Measurements from ENCODE around the gene STAT2. TPM values are rescaled to one million over a fixed set of nuclear protein-coding genes. Genes with fewer than 3 reads are reported as not detected.
"Not testable (repeated sequence)": the region's sequence is repeated elsewhere in the genome, so short reads cannot be mapped to it uniquely, and the experiment has no call there.

STAT2 gene
- total and polyA plus RNA-seq, 5 donors from 2014 or later: 67.9 to 190 (median 85.2) TPM

- peak overlapping the region; percentile 92 to 98 (median 96) for H3K4me3 Mint-ChIP-seq
- H3K9me3 Mint-ChIP-seq: no peaks in the 10 kb centered on the region
- ATAC-seq (ENCODE audit: low read depth in 2 of 2) (no peak), DNase-seq (no peak)
- no peaks in the 10 kb centered on the region for H3K27me3 Mint-ChIP-seq
- H3K36me3 Mint-ChIP-seq: peaks cover 11% of the 10 kb centered on the region
- no peaks in the 10 kb centered on the region for H3K27me3 ChIP-seq (ENCODE audit: control insufficient read depth, insufficient read depth, low read length)
- H3K27ac Mint-ChIP-seq: peak overlapping the region; percentile 99 to 100 (median 100)
- peaks cover 24% of the 10 kb centered on the region for H3K4me1 ChIP-seq (ENCODE audit: control insufficient read depth, insufficient read depth, low read length, poor library complexity, severe bottlenecking)
- H3K4me3 ChIP-seq (ENCODE audit: low read depth, low read length): peak overlapping the region; percentile 93
- peaks cover 10 to 44% (median 25%) of the 10 kb centered on the region in 4 donors for H3K4me1 Mint-ChIP-seq
- H3K36me3 ChIP-seq (ENCODE audit: control insufficient read depth, insufficient read depth, low read length): no peaks in the 10 kb centered on the region
- H3K9me3 ChIP-seq (ENCODE audit: control insufficient read depth in 2 of 2, low read length in 2 of 2): no peaks in the 10 kb centered on the region
- peak overlapping the region; percentile 100 for H3K27ac ChIP-seq (ENCODE audit: insufficient read depth, low read length, poor library complexity, severe bottlenecking)
Observed at GRCh38 chr12:56333197-56333678, 26.7 kb downstream of the STAT2 start.

- peaks cover 16% of the 10 kb centered on the region for H3K36me3 Mint-ChIP-seq
- peak overlapping the region; percentile 100 for H3K27ac ChIP-seq (ENCODE audit: insufficient read depth, low read length, poor library complexity, severe bottlenecking)
- peaks cover 19% of the 10 kb centered on the region for H3K4me1 ChIP-seq (ENCODE audit: control insufficient read depth, insufficient read depth, low read length, poor library complexity, severe bottlenecking)
- no peaks in the 10 kb centered on the region for H3K27me3 Mint-ChIP-seq
- H3K4me1 Mint-ChIP-seq: peaks cover 10 to 39% (median 23%) of the 10 kb centered on the region in 4 donors
- DNase-seq (no peak), ATAC-seq (ENCODE audit: low read depth in 2 of 2) (no peak)
- no peaks in the 10 kb centered on the region for H3K9me3 Mint-ChIP-seq
- H3K27ac Mint-ChIP-seq: peak overlapping the region; percentile 99 to 100 (median 100)
- peaks cover 3% of the 10 kb centered on the region for H3K36me3 ChIP-seq (ENCODE audit: control insufficient read depth, insufficient read depth, low read length)
- no peaks in the 10 kb centered on the region for H3K9me3 ChIP-seq (ENCODE audit: control insufficient read depth in 2 of 2, low read length in 2 of 2)
- H3K27me3 ChIP-seq (ENCODE audit: control insufficient read depth, insufficient read depth, low read length): no peaks in the 10 kb centered on the region
- peak overlapping the region; percentile 74 to 98 (median 94) for H3K4me3 Mint-ChIP-seq
- H3K4me3 ChIP-seq (ENCODE audit: low read depth, low read length): peak overlapping the region; percentile 93
Observed at GRCh38 chr12:56332512-56333196, 27.3 kb downstream of the STAT2 start.

GRCh38 chr12:56330936-56331490 is 28.9 kb downstream of the STAT2 start:
- Histone ChIP-seq H3K9me3 (ENCODE audit: control insufficient read depth in 2 of 2, low read length in 2 of 2) (no peaks in the 10 kb centered on the region), H3K4me3 (ENCODE audit: low read depth, low read length) (no peak overlapping the region), H3K4me1 (ENCODE audit: control insufficient read depth, insufficient read depth, low read length, poor library complexity, severe bottlenecking) (peaks cover 19% of the 10 kb centered on the region), H3K27me3 (ENCODE audit: control insufficient read depth, insufficient read depth, low read length) (no peaks in the 10 kb centered on the region), H3K27ac (ENCODE audit: insufficient read depth, low read length, poor library complexity, severe bottlenecking) (no peak overlapping the region), H3K36me3 (ENCODE audit: control insufficient read depth, insufficient read depth, low read length) (peaks cover 19% of the 10 kb centered on the region)
- Mint-ChIP-seq H3K36me3 (peaks cover 29% of the 10 kb centered on the region), H3K4me3 (peak overlapping the region in 2 of 4 donors; percentile 65 to 98), H3K9me3 (no peaks in the 10 kb centered on the region), H3K27me3 (no peaks in the 10 kb centered on the region), H3K27ac (no peak overlapping the region), H3K4me1 (peaks cover 10 to 28% (median 21%) of the 10 kb centered on the region in 4 donors)
- ATAC-seq (ENCODE audit: low read depth in 2 of 2) (no peak), DNase-seq (no peak)

GRCh38 chr12:56326533-56326932 is 33.4 kb downstream of the STAT2 start:
- Mint-ChIP-seq H3K4me1 (peaks cover 4 to 11% (median 5%) of the 10 kb centered on the region in 4 donors), H3K27ac (peak overlapping the region in 1 of 3 donors; percentile 35), H3K4me3 (peak overlapping the region in 1 of 4 donors; percentile 43), H3K27me3 (no peaks in the 10 kb centered on the region), H3K36me3 (peaks cover 63% of the 10 kb centered on the region), H3K9me3 (no peaks in the 10 kb centered on the region)
- Histone ChIP-seq H3K9me3 (ENCODE audit: control insufficient read depth in 2 of 2, low read length in 2 of 2) (no peaks in the 10 kb centered on the region), H3K27me3 (ENCODE audit: control insufficient read depth, insufficient read depth, low read length) (no peaks in the 10 kb centered on the region), H3K4me3 (ENCODE audit: low read depth, low read length) (no peak overlapping the region), H3K36me3 (ENCODE audit: control insufficient read depth, insufficient read depth, low read length) (peaks cover 55% of the 10 kb centered on the region), H3K4me1 (ENCODE audit: control insufficient read depth, insufficient read depth, low read length, poor library complexity, severe bottlenecking) (no peaks in the 10 kb centered on the region), H3K27ac (ENCODE audit: insufficient read depth, low read length, poor library complexity, severe bottlenecking) (no peak overlapping the region)
- ATAC-seq (ENCODE audit: low read depth in 2 of 2) (no peak), DNase-seq (no peak)

- Mint-ChIP-seq H3K9me3 (no peaks in the 10 kb centered on the region), H3K4me3 (no peak overlapping the region), H3K27ac (peak overlapping the region in 2 of 3 donors; percentile 35 to 77), H3K27me3 (no peaks in the 10 kb centered on the region), H3K36me3 (peaks cover 60% of the 10 kb centered on the region), H3K4me1 (peaks cover under 1 to 7% (median 2%) of the 10 kb centered on the region in 4 donors)
- Histone ChIP-seq H3K4me3 (ENCODE audit: low read depth, low read length) (no peak overlapping the region), H3K36me3 (ENCODE audit: control insufficient read depth, insufficient read depth, low read length) (peaks cover 55% of the 10 kb centered on the region), H3K27me3 (ENCODE audit: control insufficient read depth, insufficient read depth, low read length) (no peaks in the 10 kb centered on the region), H3K4me1 (ENCODE audit: control insufficient read depth, insufficient read depth, low read length, poor library complexity, severe bottlenecking) (no peaks in the 10 kb centered on the region), H3K27ac (ENCODE audit: insufficient read depth, low read length, poor library complexity, severe bottlenecking) (no peak overlapping the region), H3K9me3 (ENCODE audit: control insufficient read depth in 2 of 2, low read length in 2 of 2) (no peaks in the 10 kb centered on the region)
- no peak for ATAC-seq (ENCODE audit: low read depth in 2 of 2)
- no peak for DNase-seq
Observed at GRCh38 chr12:56326126-56326525, 33.8 kb downstream of the STAT2 start.

- no peak overlapping the region for H3K4me3 Mint-ChIP-seq
- peaks cover 0 to 7% (median 0%) of the 10 kb centered on the region in 4 donors for H3K4me1 Mint-ChIP-seq
- H3K36me3 Mint-ChIP-seq: peaks cover 63% of the 10 kb centered on the region
- DNase-seq: no peak
- peaks cover 60% of the 10 kb centered on the region for H3K36me3 ChIP-seq (ENCODE audit: control insufficient read depth, insufficient read depth, low read length)
- no peaks in the 10 kb centered on the region for H3K27me3 Mint-ChIP-seq
- no peak overlapping the region for H3K27ac ChIP-seq (ENCODE audit: insufficient read depth, low read length, poor library complexity, severe bottlenecking)
- no peaks in the 10 kb centered on the region for H3K27me3 ChIP-seq (ENCODE audit: control insufficient read depth, insufficient read depth, low read length)
- H3K27ac Mint-ChIP-seq: no peak overlapping the region
- no peak for ATAC-seq (ENCODE audit: low read depth in 2 of 2)
- no peaks in the 10 kb centered on the region for H3K9me3 ChIP-seq (ENCODE audit: control insufficient read depth in 2 of 2, low read length in 2 of 2)
- H3K4me1 ChIP-seq (ENCODE audit: control insufficient read depth, insufficient read depth, low read length, poor library complexity, severe bottlenecking): no peaks in the 10 kb centered on the region
- no peak overlapping the region for H3K4me3 ChIP-seq (ENCODE audit: low read depth, low read length)
- H3K9me3 Mint-ChIP-seq: no peaks in the 10 kb centered on the region
Observed at GRCh38 chr12:56324206-56324605, 35.7 kb downstream of the STAT2 start.

- not testable (repeated sequence) for H3K9me3 Mint-ChIP-seq; H3K27ac ChIP-seq (ENCODE audit: insufficient read depth, low read length, poor library complexity, severe bottlenecking); H3K4me3 Mint-ChIP-seq; H3K27ac Mint-ChIP-seq; DNase-seq; H3K4me1 ChIP-seq (ENCODE audit: control insufficient read depth, insufficient read depth, low read length, poor library complexity, severe bottlenecking); H3K27me3 Mint-ChIP-seq; H3K27me3 ChIP-seq (ENCODE audit: control insufficient read depth, insufficient read depth, low read length); H3K4me3 ChIP-seq (ENCODE audit: low read depth, low read length); H3K4me1 Mint-ChIP-seq; H3K9me3 ChIP-seq (ENCODE audit: control insufficient read depth in 2 of 2, low read length in 2 of 2); ATAC-seq (ENCODE audit: low read depth in 2 of 2)
- H3K36me3 ChIP-seq (ENCODE audit: control insufficient read depth, insufficient read depth, low read length): peaks cover 49% of the 10 kb centered on the region
- peaks cover 50% of the 10 kb centered on the region for H3K36me3 Mint-ChIP-seq
Observed at GRCh38 chr12:56321610-56322009, 38.3 kb downstream of the STAT2 start.
